Thyroid gland (tissue), 4 donors: Measurements from ENCODE around the gene SLC16A4. TPM values are rescaled to one million over a fixed set of nuclear protein-coding genes. Genes with fewer than 3 reads are reported as not detected.

Source experiments
- DNase-seq, 2 donors: peaks; one replicate each; pipeline ENCODE4 v3.0.0-alpha.2; 2019
- H3K27ac ChIP-seq, 3 donors: fragments of 200-600 bp; sonication (generic); 1 replicate in 2 of 3; 2 replicates in 1 of 3; pipeline ENCODE4 v1.5.1; 2016 to 2019; ENCODE audit warnings: mild to moderate bottlenecking in 1 of 3, moderate library complexity in 1 of 3
- H3K27me3 ChIP-seq: fragments of 200-600 bp; sonication (generic); one replicate; pipeline ENCODE4 v1.5.1; 2019
- H3K36me3 ChIP-seq, 2 donors: fragments of 200-600 bp; sonication (generic); one replicate each; pipeline ENCODE4 v1.5.1; 2016 to 2019
- H3K4me1 ChIP-seq, 2 donors: fragments of 200-600 bp; sonication (generic); one replicate each; pipeline ENCODE4 v1.5.1; 2017 to 2019
- H3K4me3 ChIP-seq, 3 donors: fragments of 200-600 bp; sonication (generic); replicated peaks in 1 of 3; 1 replicate in 2 of 3; 2 replicates in 1 of 3; pipeline ENCODE4 v1.5.1; 2016; ENCODE audit warnings: mild to moderate bottlenecking in 1 of 3
- H3K9me3 ChIP-seq: fragments of 200-600 bp; sonication (generic); one replicate; pipeline ENCODE4 v1.5.1; 2017
- CTCF ChIP-seq, 6 experiments: fragments of 200-600 bp in 3 of 6; fragments of 450-650 bp in 3 of 6; sonication (generic) in 3 of 6; IDR thresholded peaks; one replicate each; pipeline ENCODE4 v1.5.1; 2016 to 2019; ENCODE audit warnings: antibody characterized with exemption in 6 of 6, mild to moderate bottlenecking in 2 of 6, inconsistent platforms in 1 of 6, moderate library complexity in 1 of 6
- POLR2A ChIP-seq, 2 donors: fragments of 450-650 bp; IDR thresholded peaks; one replicate each; pipeline ENCODE4 v1.6.1; 2017; ENCODE audit warnings: antibody characterized with exemption in 2 of 2, mild to moderate bottlenecking in 2 of 2, moderate library complexity in 1 of 2
- WGBS, 2 donors: methylation state at CpG; one replicate each; pipeline ENCODE4 v1.1.5; 2017; 5-methylcytosine and 5-hydroxymethylcytosine counted together
- intact Hi-C: fragments of 100-400 bp; cut with DNase I; formaldehyde crosslinking; loops from one replicate; pipeline ENCODE4 v1.15.1; 2023
- total RNA-seq, 4 donors: library from RNA; depleted of rRNA; stranded (reverse); fragments of >200 nt; gene quantifications; one replicate each; pipeline ENCODE4 v1.2.3, GENCODE V29; 2016

The SLC16A4 gene
- total RNA-seq, 4 donors from 2014 or later: 18.6 to 30.5 (median 25.8) TPM

- intact Hi-C loops: no loop called here
Measured at GRCh38 chr1:110387048-110387754, 3.6 kb downstream of the SLC16A4 start.

GRCh38 chr1:110385369-110385768, 5.5 kb downstream of the SLC16A4 start:
- 95 to 98% methylated on average over 1 of the region's 1 CpG for WGBS, 2 donors

More at GRCh38 chr1:110387048-110387754, 3.6 kb downstream of the SLC16A4 start:
- Histone ChIP-seq H3K9me3 (no peaks in the 10 kb centered on the region), H3K27me3 (no peaks in the 10 kb centered on the region), H3K36me3 (no peaks in the 10 kb centered on the region), H3K27ac (no peak overlapping the region), H3K4me1 (peaks cover 0 to 5% of the 10 kb centered on the region in 2 donors), H3K4me3 (no peak overlapping the region)
- no peak for TF ChIP-seq POLR2A (IDR thresholded peaks at IDR 0.05)
- no peak for TF ChIP-seq CTCF (IDR thresholded peaks at IDR 0.05)
- WGBS, 2 donors: 98 to 100% methylated on average over 1 of the region's 1 CpG
- DNase-seq: no peak

GRCh38 chr1:110384581-110385321, 6.1 kb downstream of the SLC16A4 start:
- Histone ChIP-seq H3K9me3 (no peaks in the 10 kb centered on the region), H3K4me1 (no peaks in the 10 kb centered on the region), H3K4me3 (no peak overlapping the region), H3K36me3 (no peaks in the 10 kb centered on the region), H3K27me3 (no peaks in the 10 kb centered on the region), H3K27ac (peak overlapping the region in 1 of 3 donors; percentile 17)
- intact Hi-C loops: no loop called here
- no peak for DNase-seq
- WGBS, 2 donors: 97% methylated on average over 19 of the region's 19 CpGs
- no peak for TF ChIP-seq POLR2A (IDR thresholded peaks at IDR 0.05)
- no peak for TF ChIP-seq CTCF (IDR thresholded peaks at IDR 0.05)

More at GRCh38 chr1:110385369-110385768, 5.5 kb downstream of the SLC16A4 start:
- no peaks in the 10 kb centered on the region for H3K36me3 ChIP-seq
- no peak overlapping the region for H3K4me3 ChIP-seq
- H3K9me3 ChIP-seq: no peaks in the 10 kb centered on the region
- H3K27ac ChIP-seq: no peak overlapping the region
- no peak for TF ChIP-seq CTCF (IDR thresholded peaks at IDR 0.05)
- no peak for DNase-seq
- no peaks in the 10 kb centered on the region for H3K4me1 ChIP-seq
- intact Hi-C loops: no loop called here
- H3K27me3 ChIP-seq: no peaks in the 10 kb centered on the region

GRCh38 chr1:110383251-110383990, 7.4 kb downstream of the SLC16A4 start:
- Histone ChIP-seq H3K27ac (peak overlapping the region in 2 of 3 donors; percentile 8 to 17), H3K4me3 (no peak overlapping the region), H3K9me3 (no peaks in the 10 kb centered on the region), H3K4me1 (no peaks in the 10 kb centered on the region), H3K36me3 (no peaks in the 10 kb centered on the region), H3K27me3 (no peaks in the 10 kb centered on the region)
- TF ChIP-seq CTCF (IDR thresholded peaks at IDR 0.05) (no peak), POLR2A (IDR thresholded peaks at IDR 0.05) (no peak)
- no peak for DNase-seq
- 64 to 67% methylated on average over 5 of the region's 5 CpGs for WGBS, 2 donors
- intact Hi-C loops: no loop called here
